ENCODE data around the gene METTL9. TPM values are rescaled to one million over a fixed set of nuclear protein-coding genes. Genes with fewer than 3 reads are reported as not detected.

The METTL9 gene
- total RNA-seq, 2 experiments from 2014 or later = 120 to 121 TPM

Small RNAs within 50 kb of the gene (small RNA-seq; reads per million reads assigned to genes)
- gene RF00478 = not detected
- not detected for gene RNU6-1005P
- gene RNU6-196P = not detected

Other genes with a start within 250 kb of the METTL9 start
- 0.28 and 0.57 TPM in 2 replicates for gene IGSF6, start 53.0 kb downstream of the METTL9 start, total RNA-seq (2014; rRNA removed; shearing (Covaris generic))
- gene IGSF6, start 53.0 kb downstream of the METTL9 start, total RNA-seq (2022) = 0.22 and 0.30 TPM in 2 replicates
- not detected in 2 replicates for gene OTOA, start 64.4 kb downstream of the METTL9 start, total RNA-seq (2014; rRNA removed; shearing (Covaris generic))
- gene OTOA, start 64.4 kb downstream of the METTL9 start, total RNA-seq (2022) = 0.09 TPM in 1 of 2 replicates, not detected in the other